GM12878 (cell line): Measurements from ENCODE around the gene PADI3.

Experiments used
- CEBPB ChIP-seq, 2 experiments: fragments of 150-350 bp in 1 of 2; IDR thresholded peaks; 2 replicates each; pipeline ENCODE4 v1.6.1; 2012 to 2014; ENCODE audit warnings: low read depth in 2 of 2, low read length in 2 of 2, borderline replicate concordance in 1 of 2, inconsistent platforms in 1 of 2
- DPF2 ChIP-seq: fragments of 450-650 bp; IDR thresholded peaks from 2 replicates; pipeline ENCODE4 v1.6.1; 2017; ENCODE audit warnings: mild to moderate bottlenecking
- KDM1A ChIP-seq: fragments of 200-600 bp; sonication (generic); IDR thresholded peaks from 2 replicates; pipeline ENCODE4 v1.6.1; 2016; ENCODE audit warnings: borderline replicate concordance
- POLR2A ChIP-seq: IDR thresholded peaks from 2 replicates; pipeline ENCODE4 v1.6.1; 2011; ENCODE audit warnings: low read depth, mild to moderate bottlenecking, low read length
- RBBP5 ChIP-seq: fragments of 200-600 bp; sonication (generic); conservative IDR thresholded peaks from 2 replicates; pipeline ENCODE4 v1.6.1; 2016
- RCOR1 ChIP-seq: conservative IDR thresholded peaks from 2 replicates; pipeline ENCODE4 v1.6.1; 2012; ENCODE audit warnings: low read depth, low read length, improper control_type of control experiment
- TARDBP ChIP-seq: IDR thresholded peaks from 2 replicates; pipeline ENCODE4 v1.6.1; 2016; ENCODE audit warnings: borderline replicate concordance
- TF ChIP-seq, protein P1 (sequence below), 3 experiments: IDR thresholded peaks in 2 of 3; conservative IDR thresholded peaks in 1 of 3; 2 replicates each; pipeline ENCODE4 v1.5.1; 2011; ENCODE audit warnings: low read depth in 3 of 3, low read length in 3 of 3, mild to moderate bottlenecking in 3 of 3, control low read depth in 2 of 3, moderate library complexity in 2 of 3, inconsistent platforms in 1 of 3, mixed read lengths in 1 of 3; ENCODE audit not compliant: control insufficient read depth in 2 of 3, insufficient read depth in 1 of 3; ENCODE audit errors: extremely low read depth in 1 of 3
- TF ChIP-seq, protein P2 (sequence below): fragments of 450-650 bp; conservative IDR thresholded peaks from 2 replicates; pipeline ENCODE4 v1.6.1; 2017; ENCODE audit warnings: mild to moderate bottlenecking, moderate library complexity
- TF ChIP-seq, protein P3 (sequence below): fragments of 450-650 bp; formaldehyde crosslinking; IDR thresholded peaks from 2 replicates; pipeline ENCODE4 v1.5.0; 2022; ENCODE audit warnings: mild to moderate bottlenecking, missing genetic modification characterization
- TF ChIP-seq, protein P4 (sequence below): IDR thresholded peaks from 2 replicates; pipeline ENCODE4 v1.6.1; 2011; ENCODE audit warnings: low read depth, low read length, improper control_type of control experiment, borderline replicate concordance

DNA sequence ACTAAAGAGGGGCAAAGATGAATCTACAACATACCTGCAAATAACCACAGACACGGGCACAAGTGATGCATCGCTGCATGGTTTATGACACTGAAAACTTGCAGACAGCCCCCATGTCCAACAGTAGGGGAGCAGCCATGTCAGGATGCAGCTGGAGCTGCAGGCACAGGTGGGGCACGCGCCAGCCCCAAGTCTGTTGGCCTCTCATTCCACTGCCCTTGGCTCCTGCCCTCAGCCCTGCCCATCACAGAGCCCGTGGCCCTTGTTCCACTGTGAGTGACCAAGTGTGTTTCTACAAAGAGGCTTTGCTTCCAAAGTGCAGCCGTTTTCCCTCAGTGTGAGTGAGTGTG, 55.9 kb downstream of the PADI3 start:
- TF ChIP-seq TARDBP = no peak
- no peak for TF ChIP-seq DPF2
- TF ChIP-seq, protein P1, sequence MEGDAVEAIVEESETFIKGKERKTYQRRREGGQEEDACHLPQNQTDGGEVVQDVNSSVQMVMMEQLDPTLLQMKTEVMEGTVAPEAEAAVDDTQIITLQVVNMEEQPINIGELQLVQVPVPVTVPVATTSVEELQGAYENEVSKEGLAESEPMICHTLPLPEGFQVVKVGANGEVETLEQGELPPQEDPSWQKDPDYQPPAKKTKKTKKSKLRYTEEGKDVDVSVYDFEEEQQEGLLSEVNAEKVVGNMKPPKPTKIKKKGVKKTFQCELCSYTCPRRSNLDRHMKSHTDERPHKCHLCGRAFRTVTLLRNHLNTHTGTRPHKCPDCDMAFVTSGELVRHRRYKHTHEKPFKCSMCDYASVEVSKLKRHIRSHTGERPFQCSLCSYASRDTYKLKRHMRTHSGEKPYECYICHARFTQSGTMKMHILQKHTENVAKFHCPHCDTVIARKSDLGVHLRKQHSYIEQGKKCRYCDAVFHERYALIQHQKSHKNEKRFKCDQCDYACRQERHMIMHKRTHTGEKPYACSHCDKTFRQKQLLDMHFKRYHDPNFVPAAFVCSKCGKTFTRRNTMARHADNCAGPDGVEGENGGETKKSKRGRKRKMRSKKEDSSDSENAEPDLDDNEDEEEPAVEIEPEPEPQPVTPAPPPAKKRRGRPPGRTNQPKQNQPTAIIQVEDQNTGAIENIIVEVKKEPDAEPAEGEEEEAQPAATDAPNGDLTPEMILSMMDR (IDR thresholded peaks at IDR 0.05 in 2 of 3, conservative IDR thresholded peaks at IDR 0.05 in 1 of 3; ENCODE audit: control insufficient read depth in 2 of 3, extremely low read depth in 1 of 3, insufficient read depth in 1 of 3, low read depth in 3 of 3, low read length in 3 of 3) = no peak
- TF ChIP-seq RCOR1 = no peak
- no peak for TF ChIP-seq RBBP5
- TF ChIP-seq POLR2A = no peak
- TF ChIP-seq, protein P2, sequence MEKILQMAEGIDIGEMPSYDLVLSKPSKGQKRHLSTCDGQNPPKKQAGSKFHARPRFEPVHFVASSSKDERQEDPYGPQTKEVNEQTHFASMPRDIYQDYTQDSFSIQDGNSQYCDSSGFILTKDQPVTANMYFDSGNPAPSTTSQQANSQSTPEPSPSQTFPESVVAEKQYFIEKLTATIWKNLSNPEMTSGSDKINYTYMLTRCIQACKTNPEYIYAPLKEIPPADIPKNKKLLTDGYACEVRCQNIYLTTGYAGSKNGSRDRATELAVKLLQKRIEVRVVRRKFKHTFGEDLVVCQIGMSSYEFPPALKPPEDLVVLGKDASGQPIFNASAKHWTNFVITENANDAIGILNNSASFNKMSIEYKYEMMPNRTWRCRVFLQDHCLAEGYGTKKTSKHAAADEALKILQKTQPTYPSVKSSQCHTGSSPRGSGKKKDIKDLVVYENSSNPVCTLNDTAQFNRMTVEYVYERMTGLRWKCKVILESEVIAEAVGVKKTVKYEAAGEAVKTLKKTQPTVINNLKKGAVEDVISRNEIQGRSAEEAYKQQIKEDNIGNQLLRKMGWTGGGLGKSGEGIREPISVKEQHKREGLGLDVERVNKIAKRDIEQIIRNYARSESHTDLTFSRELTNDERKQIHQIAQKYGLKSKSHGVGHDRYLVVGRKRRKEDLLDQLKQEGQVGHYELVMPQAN = no peak
- TF ChIP-seq CEBPB (IDR thresholded peaks at IDR 0.05; ENCODE audit: borderline replicate concordance in 1 of 2, low read depth in 2 of 2, low read length in 2 of 2) = no peak
- TF ChIP-seq KDM1A = no peak
- TF ChIP-seq, protein P3, sequence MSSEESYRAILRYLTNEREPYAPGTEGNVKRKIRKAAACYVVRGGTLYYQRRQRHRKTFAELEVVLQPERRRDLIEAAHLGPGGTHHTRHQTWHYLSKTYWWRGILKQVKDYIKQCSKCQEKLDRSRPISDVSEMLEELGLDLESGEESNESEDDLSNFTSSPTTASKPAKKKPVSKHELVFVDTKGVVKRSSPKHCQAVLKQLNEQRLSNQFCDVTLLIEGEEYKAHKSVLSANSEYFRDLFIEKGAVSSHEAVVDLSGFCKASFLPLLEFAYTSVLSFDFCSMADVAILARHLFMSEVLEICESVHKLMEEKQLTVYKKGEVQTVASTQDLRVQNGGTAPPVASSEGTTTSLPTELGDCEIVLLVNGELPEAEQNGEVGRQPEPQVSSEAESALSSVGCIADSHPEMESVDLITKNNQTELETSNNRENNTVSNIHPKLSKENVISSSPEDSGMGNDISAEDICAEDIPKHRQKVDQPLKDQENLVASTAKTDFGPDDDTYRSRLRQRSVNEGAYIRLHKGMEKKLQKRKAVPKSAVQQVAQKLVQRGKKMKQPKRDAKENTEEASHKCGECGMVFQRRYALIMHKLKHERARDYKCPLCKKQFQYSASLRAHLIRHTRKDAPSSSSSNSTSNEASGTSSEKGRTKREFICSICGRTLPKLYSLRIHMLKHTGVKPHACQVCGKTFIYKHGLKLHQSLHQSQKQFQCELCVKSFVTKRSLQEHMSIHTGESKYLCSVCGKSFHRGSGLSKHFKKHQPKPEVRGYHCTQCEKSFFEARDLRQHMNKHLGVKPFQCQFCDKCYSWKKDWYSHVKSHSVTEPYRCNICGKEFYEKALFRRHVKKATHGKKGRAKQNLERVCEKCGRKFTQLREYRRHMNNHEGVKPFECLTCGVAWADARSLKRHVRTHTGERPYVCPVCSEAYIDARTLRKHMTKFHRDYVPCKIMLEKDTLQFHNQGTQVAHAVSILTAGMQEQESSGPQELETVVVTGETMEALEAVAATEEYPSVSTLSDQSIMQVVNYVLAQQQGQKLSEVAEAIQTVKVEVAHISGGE (CRISPR knock-in tag) = no peak
- TF ChIP-seq, protein P4, sequence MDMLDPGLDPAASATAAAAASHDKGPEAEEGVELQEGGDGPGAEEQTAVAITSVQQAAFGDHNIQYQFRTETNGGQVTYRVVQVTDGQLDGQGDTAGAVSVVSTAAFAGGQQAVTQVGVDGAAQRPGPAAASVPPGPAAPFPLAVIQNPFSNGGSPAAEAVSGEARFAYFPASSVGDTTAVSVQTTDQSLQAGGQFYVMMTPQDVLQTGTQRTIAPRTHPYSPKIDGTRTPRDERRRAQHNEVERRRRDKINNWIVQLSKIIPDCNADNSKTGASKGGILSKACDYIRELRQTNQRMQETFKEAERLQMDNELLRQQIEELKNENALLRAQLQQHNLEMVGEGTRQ = no peak
